Liver (tissue), 9 donors: ENCODE measurements around the gene NDUFAF2. TPM values are rescaled to one million over a fixed set of nuclear protein-coding genes. Genes with fewer than 3 reads are reported as not detected.

ENCODE experiments used
- DNase-seq: peaks from one replicate; pipeline ENCODE4 v3.0.0-alpha.2; 2017; ENCODE audit warnings: low spot score
- H3K27ac ChIP-seq, 2 donors: one replicate each; pipeline ENCODE4 v1.7.0; 2013; ENCODE audit warnings: inconsistent platforms in 2 of 2, low read length in 2 of 2, control low read depth in 1 of 2, low read depth in 1 of 2, mild to moderate bottlenecking in 1 of 2
- H3K27me3 ChIP-seq, 4 donors: one replicate each; pipeline versions ENCODE4 v1.6.1 to v1.7.0; 2013; ENCODE audit warnings: low read length in 3 of 4, inconsistent platforms in 1 of 4, mild to moderate bottlenecking in 1 of 4, moderate library complexity in 1 of 4; ENCODE audit not compliant: control insufficient read depth in 4 of 4, insufficient read depth in 4 of 4
- H3K36me3 ChIP-seq, 4 donors: one replicate each; pipeline versions ENCODE4 v1.6.1 to v1.7.0; 2013; ENCODE audit warnings: low read length in 3 of 4, mild to moderate bottlenecking in 3 of 4, low read depth in 1 of 4, moderate library complexity in 1 of 4; ENCODE audit not compliant: control insufficient read depth in 4 of 4, insufficient read depth in 3 of 4
- H3K4me1 ChIP-seq, 4 donors: one replicate each; pipeline versions ENCODE4 v1.6.1 to v1.7.0; 2013; ENCODE audit warnings: low read length in 3 of 4, mild to moderate bottlenecking in 3 of 4, moderate library complexity in 1 of 4; ENCODE audit not compliant: control insufficient read depth in 4 of 4, insufficient read depth in 4 of 4
- H3K4me3 ChIP-seq, 3 donors: one replicate each; pipeline versions ENCODE4 v1.6.1 to v1.7.0; 2013; ENCODE audit warnings: low read length in 3 of 3, control low read depth in 1 of 3, low read depth in 1 of 3, mild to moderate bottlenecking in 1 of 3
- H3K9ac ChIP-seq, 2 donors: one replicate each; pipeline ENCODE4 v1.7.0; 2013; ENCODE audit warnings: low read length in 2 of 2, mild to moderate bottlenecking in 2 of 2, moderate library complexity in 2 of 2, control low read depth in 1 of 2, low read depth in 1 of 2
- H3K9me3 ChIP-seq, 4 donors: one replicate each; pipeline versions ENCODE4 v1.6.1 to v1.7.0; 2013; ENCODE audit warnings: low read length in 3 of 4; ENCODE audit not compliant: control insufficient read depth in 4 of 4
- EGR1 ChIP-seq, 2 donors: IDR thresholded peaks; 2 replicates each; pipeline ENCODE4 v1.6.1; 2016 to 2018; ENCODE audit warnings: antibody characterized with exemption in 2 of 2, low read depth in 2 of 2
- FOXA1 ChIP-seq: IDR thresholded peaks from 2 replicates; pipeline ENCODE4 v1.6.1; 2016; ENCODE audit warnings: antibody characterized with exemption
- FOXA2 ChIP-seq: IDR thresholded peaks from 2 replicates; pipeline ENCODE4 v1.6.1; 2016; ENCODE audit warnings: antibody characterized with exemption
- GABPA ChIP-seq, 2 donors: IDR thresholded peaks in 1 of 2; conservative IDR thresholded peaks in 1 of 2; 2 replicates each; pipeline ENCODE4 v1.6.1; 2016; ENCODE audit warnings: antibody characterized with exemption in 2 of 2, mild to moderate bottlenecking in 1 of 2, moderate library complexity in 1 of 2
- HNF4A ChIP-seq, 2 donors: conservative IDR thresholded peaks; 2 replicates each; pipeline ENCODE4 v1.6.1; 2016; ENCODE audit warnings: antibody characterized with exemption in 2 of 2, mild to moderate bottlenecking in 2 of 2
- HNF4G ChIP-seq: IDR thresholded peaks from 2 replicates; pipeline ENCODE4 v1.6.1; 2016; ENCODE audit warnings: antibody characterized with exemption
- NR2F2 ChIP-seq: IDR thresholded peaks from 2 replicates; pipeline ENCODE4 v1.6.1; 2016; ENCODE audit warnings: antibody characterized with exemption
- RAD21 ChIP-seq, 2 donors: IDR thresholded peaks; 2 replicates each; pipeline ENCODE4 v1.6.1; 2016; ENCODE audit warnings: antibody characterized with exemption in 2 of 2, mild to moderate bottlenecking in 2 of 2
- RXRA ChIP-seq, 2 donors: IDR thresholded peaks; 2 replicates each; pipeline ENCODE4 v1.6.1; 2017 to 2018; ENCODE audit warnings: antibody characterized with exemption in 2 of 2, mild to moderate bottlenecking in 1 of 2
- SP1 ChIP-seq: IDR thresholded peaks from 2 replicates; pipeline ENCODE4 v1.6.1; 2018; ENCODE audit warnings: antibody characterized with exemption, mild to moderate bottlenecking
- TAF1 ChIP-seq: conservative IDR thresholded peaks from 2 replicates; pipeline ENCODE4 v1.6.1; 2016; ENCODE audit warnings: antibody characterized with exemption, mild to moderate bottlenecking
- YY1 ChIP-seq: IDR thresholded peaks from 2 replicates; pipeline ENCODE4 v1.6.1; 2016; ENCODE audit warnings: antibody characterized with exemption, mild to moderate bottlenecking
- WGBS: extraction: QIAGEN DNeasy Blood & Tissue Kit; methylation state at CpG from one replicate; pipeline ENCODE4 v1.1.7; 2013; 5-methylcytosine and 5-hydroxymethylcytosine counted together
- polyA plus RNA-seq, 2 donors: library from polyadenylated mRNA; stranded (reverse) in 1 of 2; unstranded in 1 of 2; fragments of 200-250 nt in 1 of 2; fragments of >200 nt in 1 of 2; fragmentation: Nextera tagmentation in 1 of 2; extraction: Ambion mirVana in 1 of 2; gene quantifications; one replicate each; pipeline versions ENCODE4 v1.2.1 to v1.2.3, GENCODE V29; 2013 to 2015
- total RNA-seq, 2 donors: library from RNA; depleted of rRNA; stranded (reverse); fragments of >200 nt; gene quantifications; one replicate each; pipeline ENCODE4 v1.2.3, GENCODE V29; 2014
- TF ChIP-seq, protein P1 (sequence below): IDR thresholded peaks from 2 replicates; pipeline ENCODE4 v1.6.1; 2016; ENCODE audit warnings: antibody characterized with exemption
- TF ChIP-seq, protein P2 (sequence below): IDR thresholded peaks from 2 replicates; pipeline ENCODE4 v1.6.1; 2016; ENCODE audit warnings: antibody characterized with exemption
- TF ChIP-seq, protein P3 (sequence below): IDR thresholded peaks from 2 replicates; pipeline ENCODE4 v1.6.1; 2016; ENCODE audit warnings: antibody characterized with exemption
- TF ChIP-seq, protein P4 (sequence below): IDR thresholded peaks from 2 replicates; pipeline ENCODE4 v1.6.1; 2016; ENCODE audit warnings: antibody characterized with exemption, mild to moderate bottlenecking
- donor health status: healthy.
- donor health status: healthy.
- donor health status: healthy.
- donor health status: healthy.
- donor health status: healthy.

Gene NDUFAF2
- total and polyA plus RNA-seq, 4 donors: 4.3 to 21.3 (median 12.5) TPM

DNA sequence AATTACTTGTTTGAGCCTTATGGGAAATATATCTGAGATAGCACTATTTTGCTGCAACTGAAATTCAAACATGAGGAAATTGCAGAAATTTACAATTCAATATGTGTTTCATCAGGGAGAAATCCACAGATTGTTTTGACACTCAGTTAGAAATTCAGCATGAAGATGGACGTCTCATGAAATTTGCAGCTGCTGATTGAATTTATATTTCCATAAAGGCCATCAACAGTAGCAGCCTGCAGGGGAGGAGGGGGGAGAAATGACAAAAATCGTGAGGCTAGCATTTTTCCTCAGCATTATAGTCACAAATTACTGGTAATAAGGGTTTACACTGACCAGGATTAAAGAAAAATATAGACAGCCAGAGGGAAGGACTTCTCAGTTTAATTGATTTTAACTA, 81.0 kb downstream of the NDUFAF2 start:
- TF ChIP-seq, protein P1, sequence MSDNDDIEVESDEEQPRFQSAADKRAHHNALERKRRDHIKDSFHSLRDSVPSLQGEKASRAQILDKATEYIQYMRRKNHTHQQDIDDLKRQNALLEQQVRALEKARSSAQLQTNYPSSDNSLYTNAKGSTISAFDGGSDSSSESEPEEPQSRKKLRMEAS: no peak
- no peak for TF ChIP-seq HNF4A (conservative IDR thresholded peaks at IDR 0.05)
- TF ChIP-seq FOXA2: no peak
- no peak for TF ChIP-seq TAF1
- TF ChIP-seq HNF4G: no peak
- TF ChIP-seq NR2F2: no peak
- TF ChIP-seq, protein P2, sequence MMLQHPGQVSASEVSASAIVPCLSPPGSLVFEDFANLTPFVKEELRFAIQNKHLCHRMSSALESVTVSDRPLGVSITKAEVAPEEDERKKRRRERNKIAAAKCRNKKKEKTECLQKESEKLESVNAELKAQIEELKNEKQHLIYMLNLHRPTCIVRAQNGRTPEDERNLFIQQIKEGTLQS: no peak
- no peak for TF ChIP-seq YY1
- WGBS: 75% methylated on average over 2 of the region's 2 CpGs
- H3K9ac ChIP-seq: no peak overlapping the region
- no peak overlapping the region for H3K4me3 ChIP-seq
- no peak overlapping the region for H3K27ac ChIP-seq
- H3K36me3 ChIP-seq: no peaks in the 10 kb centered on the region
- DNase-seq: no peak
- H3K9me3 ChIP-seq: no peaks in the 10 kb centered on the region
- no peaks in the 10 kb centered on the region for H3K4me1 ChIP-seq
- no peaks in the 10 kb centered on the region for H3K27me3 ChIP-seq

DNA sequence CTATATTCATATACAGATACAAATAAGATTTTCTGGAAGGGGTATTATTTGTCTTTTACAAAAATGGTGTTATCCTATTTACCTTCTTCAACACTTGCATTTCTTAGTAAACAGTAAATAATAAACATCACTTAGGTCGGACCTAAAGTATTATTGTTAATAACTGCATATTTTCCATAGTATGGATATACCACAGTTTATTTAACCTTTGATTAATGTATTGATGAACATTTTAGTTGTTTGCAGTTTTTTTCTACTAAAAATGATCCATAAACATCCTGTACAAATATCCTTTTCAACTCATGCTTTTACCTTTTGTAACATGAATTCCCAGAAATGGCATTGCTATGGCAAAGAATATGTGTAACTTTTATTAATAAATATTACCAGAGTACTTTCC, 83.4 kb downstream of the NDUFAF2 start:
- Histone ChIP-seq H3K9ac (no peak overlapping the region), H3K36me3 (no peaks in the 10 kb centered on the region), H3K4me1 (no peaks in the 10 kb centered on the region), H3K27ac (no peak overlapping the region), H3K9me3 (no peaks in the 10 kb centered on the region), H3K4me3 (no peak overlapping the region), H3K27me3 (no peaks in the 10 kb centered on the region)
- WGBS: 95% methylated on average over 1 of the region's 1 CpG
- DNase-seq: no peak
- TF ChIP-seq FOXA2: no peak

DNA sequence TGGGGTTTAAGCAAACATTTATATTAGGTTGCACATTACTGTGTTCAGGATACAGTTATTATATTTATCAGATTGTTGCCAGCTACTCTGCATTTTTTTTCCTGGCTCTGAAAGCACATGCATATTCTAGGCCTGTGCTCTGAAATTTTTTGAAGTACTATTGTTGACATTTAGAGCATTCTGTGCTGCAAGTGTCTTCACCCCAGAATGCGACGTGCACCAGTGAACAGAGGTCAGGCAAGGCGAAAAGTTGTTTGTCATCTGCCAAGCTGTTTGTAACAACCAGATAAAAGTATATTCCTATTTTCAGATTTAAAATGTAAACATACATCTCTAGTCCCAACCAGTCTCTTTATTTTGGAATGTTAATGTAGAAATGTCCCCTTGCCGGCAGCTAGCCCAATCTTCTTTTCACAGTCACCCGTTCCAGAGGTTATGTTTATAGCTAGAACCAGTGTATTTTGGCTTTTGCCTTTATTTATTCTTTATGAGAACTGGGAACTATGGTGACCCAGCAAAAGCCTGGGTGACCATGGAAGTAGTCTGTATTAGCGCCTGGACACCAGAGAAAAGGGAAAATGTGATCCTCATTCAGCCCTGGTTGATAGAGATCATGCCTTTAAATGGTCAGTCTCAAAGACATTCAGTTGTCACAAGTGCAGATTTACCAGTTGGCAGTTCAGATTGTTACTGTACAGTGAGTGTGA, 84.6 kb downstream of the NDUFAF2 start:
- no peaks in the 10 kb centered on the region for H3K36me3 ChIP-seq
- TF ChIP-seq NR2F2 (peak; percentile 55), TAF1 (no peak), FOXA2 (no peak), RXRA (IDR thresholded peaks at IDR 0.05) (peak; percentile 50 to 59)
- H3K9me3 ChIP-seq: no peaks in the 10 kb centered on the region
- H3K9ac ChIP-seq: no peak overlapping the region
- no peak overlapping the region for H3K27ac ChIP-seq
- no peaks in the 10 kb centered on the region for H3K4me1 ChIP-seq
- DNase-seq: no peak
- H3K4me3 ChIP-seq: no peak overlapping the region
- H3K27me3 ChIP-seq: no peaks in the 10 kb centered on the region
- WGBS: 57% methylated on average over 6 of the region's 6 CpGs

DNA sequence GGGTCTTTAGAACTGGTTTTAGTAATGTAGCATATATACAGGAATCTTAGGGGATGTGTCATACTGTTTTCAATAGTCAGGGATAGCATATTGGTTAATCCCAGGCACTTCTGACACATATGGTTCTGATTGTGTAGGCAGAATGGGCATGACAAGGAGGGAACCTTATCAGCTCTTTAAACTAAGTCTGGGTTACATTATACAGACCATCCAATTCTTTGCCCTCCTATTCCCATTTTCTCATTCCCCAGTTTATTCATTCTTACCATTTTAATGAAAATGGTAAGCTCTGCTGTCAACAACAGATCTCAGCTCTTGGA, 85.1 kb downstream of the NDUFAF2 start:
- no peaks in the 10 kb centered on the region for H3K36me3 ChIP-seq
- H3K4me1 ChIP-seq: no peaks in the 10 kb centered on the region
- H3K27me3 ChIP-seq: no peaks in the 10 kb centered on the region
- no peak overlapping the region for H3K4me3 ChIP-seq
- H3K9me3 ChIP-seq: no peaks in the 10 kb centered on the region
- no peak overlapping the region for H3K27ac ChIP-seq
- no peak overlapping the region for H3K9ac ChIP-seq
- no peak for DNase-seq
- TF ChIP-seq RXRA (IDR thresholded peaks at IDR 0.05): no peak
- TF ChIP-seq, protein P3, sequence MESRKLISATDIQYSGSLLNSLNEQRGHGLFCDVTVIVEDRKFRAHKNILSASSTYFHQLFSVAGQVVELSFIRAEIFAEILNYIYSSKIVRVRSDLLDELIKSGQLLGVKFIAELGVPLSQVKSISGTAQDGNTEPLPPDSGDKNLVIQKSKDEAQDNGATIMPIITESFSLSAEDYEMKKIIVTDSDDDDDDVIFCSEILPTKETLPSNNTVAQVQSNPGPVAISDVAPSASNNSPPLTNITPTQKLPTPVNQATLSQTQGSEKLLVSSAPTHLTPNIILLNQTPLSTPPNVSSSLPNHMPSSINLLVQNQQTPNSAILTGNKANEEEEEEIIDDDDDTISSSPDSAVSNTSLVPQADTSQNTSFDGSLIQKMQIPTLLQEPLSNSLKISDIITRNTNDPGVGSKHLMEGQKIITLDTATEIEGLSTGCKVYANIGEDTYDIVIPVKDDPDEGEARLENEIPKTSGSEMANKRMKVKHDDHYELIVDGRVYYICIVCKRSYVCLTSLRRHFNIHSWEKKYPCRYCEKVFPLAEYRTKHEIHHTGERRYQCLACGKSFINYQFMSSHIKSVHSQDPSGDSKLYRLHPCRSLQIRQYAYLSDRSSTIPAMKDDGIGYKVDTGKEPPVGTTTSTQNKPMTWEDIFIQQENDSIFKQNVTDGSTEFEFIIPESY: no peak
- TF ChIP-seq RAD21 (IDR thresholded peaks at IDR 0.05): no peak
- TF ChIP-seq GABPA (IDR thresholded peaks at IDR 0.05 in 1 of 2, conservative IDR thresholded peaks at IDR 0.05 in 1 of 2): no peak
- TF ChIP-seq HNF4A (conservative IDR thresholded peaks at IDR 0.05): no peak
- no peak for TF ChIP-seq SP1
- TF ChIP-seq YY1: no peak
- TF ChIP-seq, protein P4, sequence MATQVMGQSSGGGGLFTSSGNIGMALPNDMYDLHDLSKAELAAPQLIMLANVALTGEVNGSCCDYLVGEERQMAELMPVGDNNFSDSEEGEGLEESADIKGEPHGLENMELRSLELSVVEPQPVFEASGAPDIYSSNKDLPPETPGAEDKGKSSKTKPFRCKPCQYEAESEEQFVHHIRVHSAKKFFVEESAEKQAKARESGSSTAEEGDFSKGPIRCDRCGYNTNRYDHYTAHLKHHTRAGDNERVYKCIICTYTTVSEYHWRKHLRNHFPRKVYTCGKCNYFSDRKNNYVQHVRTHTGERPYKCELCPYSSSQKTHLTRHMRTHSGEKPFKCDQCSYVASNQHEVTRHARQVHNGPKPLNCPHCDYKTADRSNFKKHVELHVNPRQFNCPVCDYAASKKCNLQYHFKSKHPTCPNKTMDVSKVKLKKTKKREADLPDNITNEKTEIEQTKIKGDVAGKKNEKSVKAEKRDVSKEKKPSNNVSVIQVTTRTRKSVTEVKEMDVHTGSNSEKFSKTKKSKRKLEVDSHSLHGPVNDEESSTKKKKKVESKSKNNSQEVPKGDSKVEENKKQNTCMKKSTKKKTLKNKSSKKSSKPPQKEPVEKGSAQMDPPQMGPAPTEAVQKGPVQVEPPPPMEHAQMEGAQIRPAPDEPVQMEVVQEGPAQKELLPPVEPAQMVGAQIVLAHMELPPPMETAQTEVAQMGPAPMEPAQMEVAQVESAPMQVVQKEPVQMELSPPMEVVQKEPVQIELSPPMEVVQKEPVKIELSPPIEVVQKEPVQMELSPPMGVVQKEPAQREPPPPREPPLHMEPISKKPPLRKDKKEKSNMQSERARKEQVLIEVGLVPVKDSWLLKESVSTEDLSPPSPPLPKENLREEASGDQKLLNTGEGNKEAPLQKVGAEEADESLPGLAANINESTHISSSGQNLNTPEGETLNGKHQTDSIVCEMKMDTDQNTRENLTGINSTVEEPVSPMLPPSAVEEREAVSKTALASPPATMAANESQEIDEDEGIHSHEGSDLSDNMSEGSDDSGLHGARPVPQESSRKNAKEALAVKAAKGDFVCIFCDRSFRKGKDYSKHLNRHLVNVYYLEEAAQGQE: no peak
- no peak for TF ChIP-seq NR2F2
- TF ChIP-seq, protein P1: no peak
- TF ChIP-seq FOXA1: no peak
- TF ChIP-seq EGR1 (IDR thresholded peaks at IDR 0.05; ENCODE audit: low read depth in 2 of 2): no peak
